Measurements from ENCODE around the gene SEPHS2. TPM values are rescaled to one million over a fixed set of nuclear protein-coding genes. Genes with fewer than 3 reads are reported as not detected.

The SEPHS2 gene
- total RNA-seq, 1 donor from 2014 or later, result 9.0 TPM

DNA sequence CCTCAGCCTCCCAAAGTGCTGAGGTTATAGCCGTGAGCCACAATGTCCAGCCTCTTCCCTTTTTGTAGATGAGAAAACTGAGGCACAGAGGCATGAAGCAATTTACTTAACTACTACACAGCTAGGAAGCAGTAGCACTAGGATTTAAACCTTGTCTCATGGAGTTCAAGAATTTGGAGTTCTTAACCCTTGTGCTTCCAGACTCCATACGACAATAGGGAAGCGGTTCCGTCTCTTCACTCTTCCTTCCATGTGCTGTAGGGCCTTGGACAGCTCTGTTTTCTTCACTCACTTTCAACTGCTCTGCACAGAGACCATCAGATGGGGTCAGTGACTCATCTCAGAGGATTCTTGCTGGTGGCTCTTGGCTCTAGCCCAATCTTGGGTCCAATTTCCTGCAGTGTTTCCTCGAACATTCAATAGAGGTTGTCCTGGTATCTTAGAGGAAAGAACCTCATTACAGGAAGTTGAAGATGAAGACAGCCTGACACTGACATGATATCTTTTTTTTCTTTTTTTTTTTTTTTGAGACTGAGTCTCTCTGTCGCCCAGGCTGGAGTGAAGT, 46.2 kb upstream of the SEPHS2 start:
- no peak for DNase-seq (ENCODE audit: low spot score)
- Histone ChIP-seq H3K9me3 (ENCODE audit: low read depth) (no peaks in the 10 kb centered on the region), H3K27ac (no peak overlapping the region), H3K79me2 (ENCODE audit: low read depth) (no peaks in the 10 kb centered on the region), H3F3A (ENCODE audit: low read depth) (peaks cover 3% of the 10 kb centered on the region), H3K36me3 (no peaks in the 10 kb centered on the region), H3K4me2 (no peak overlapping the region), H3K4me1 (peaks cover 8% of the 10 kb centered on the region), H2AFZ (replicated peaks) (no peak overlapping the region), H3K4me3 (no peak overlapping the region), H4K20me1 (ENCODE audit: low read depth) (no peaks in the 10 kb centered on the region), H3K9ac (no peak overlapping the region), H3K27me3 (no peaks in the 10 kb centered on the region)
- no peak overlapping the region for H3K27ac Mint-ChIP-seq
- H3K27me3 Mint-ChIP-seq (ENCODE audit: insufficient read depth, low read depth), result peaks cover 6% of the 10 kb centered on the region
- H3K4me1 Mint-ChIP-seq, result peaks cover 4% of the 10 kb centered on the region
- H3K36me3 Mint-ChIP-seq, result no peaks in the 10 kb centered on the region
- H3K4me3 Mint-ChIP-seq, result no peak overlapping the region
- no peak for TF ChIP-seq EZH2phosphoT487 (IDR thresholded peaks at IDR 0.05)
- no peak for TF ChIP-seq CTCF (IDR thresholded peaks at IDR 0.05)
- TF ChIP-seq EZH2 (IDR thresholded peaks at IDR 0.05), result no peak
- no peaks in the 10 kb centered on the region for H3K9me3 Mint-ChIP-seq

DNA sequence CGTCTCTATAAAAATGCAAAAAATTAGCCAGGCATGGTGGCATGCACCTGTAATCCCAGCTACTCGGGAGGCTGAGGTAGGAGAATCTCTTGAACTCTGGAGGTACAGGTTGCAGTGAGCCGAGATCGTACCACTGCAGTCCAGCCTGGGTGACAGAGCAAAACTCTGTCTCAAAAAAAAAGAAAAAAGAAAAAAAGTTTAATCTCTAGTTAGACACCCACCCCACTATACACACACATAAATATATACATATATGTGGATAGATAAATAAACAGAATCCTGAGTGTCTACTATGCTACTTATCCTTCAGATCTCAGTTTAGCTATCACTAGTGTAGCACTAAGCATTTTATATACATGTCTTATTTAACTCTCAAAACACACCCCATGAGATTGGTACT, 45.6 kb upstream of the SEPHS2 start:
- Mint-ChIP-seq H3K9me3 (no peaks in the 10 kb centered on the region), H3K4me1 (peaks cover 4% of the 10 kb centered on the region), H3K27me3 (ENCODE audit: insufficient read depth, low read depth) (peaks cover 9% of the 10 kb centered on the region), H3K36me3 (no peaks in the 10 kb centered on the region), H3K4me3 (no peak overlapping the region), H3K27ac (no peak overlapping the region)
- Histone ChIP-seq H4K20me1 (ENCODE audit: low read depth) (no peaks in the 10 kb centered on the region), H3K4me3 (no peak overlapping the region), H3K9ac (no peak overlapping the region), H3K4me2 (no peak overlapping the region), H2AFZ (replicated peaks) (no peak overlapping the region), H3K9me3 (ENCODE audit: low read depth) (no peaks in the 10 kb centered on the region), H3K79me2 (ENCODE audit: low read depth) (no peaks in the 10 kb centered on the region), H3F3A (ENCODE audit: low read depth) (peaks cover 3% of the 10 kb centered on the region), H3K36me3 (no peaks in the 10 kb centered on the region), H3K27ac (no peak overlapping the region), H3K4me1 (peaks cover 8% of the 10 kb centered on the region), H3K27me3 (no peaks in the 10 kb centered on the region)
- DNase-seq (ENCODE audit: low spot score), result no peak
- TF ChIP-seq EZH2 (IDR thresholded peaks at IDR 0.05) (no peak), EZH2phosphoT487 (IDR thresholded peaks at IDR 0.05) (no peak), CTCF (IDR thresholded peaks at IDR 0.05) (no peak)

DNA sequence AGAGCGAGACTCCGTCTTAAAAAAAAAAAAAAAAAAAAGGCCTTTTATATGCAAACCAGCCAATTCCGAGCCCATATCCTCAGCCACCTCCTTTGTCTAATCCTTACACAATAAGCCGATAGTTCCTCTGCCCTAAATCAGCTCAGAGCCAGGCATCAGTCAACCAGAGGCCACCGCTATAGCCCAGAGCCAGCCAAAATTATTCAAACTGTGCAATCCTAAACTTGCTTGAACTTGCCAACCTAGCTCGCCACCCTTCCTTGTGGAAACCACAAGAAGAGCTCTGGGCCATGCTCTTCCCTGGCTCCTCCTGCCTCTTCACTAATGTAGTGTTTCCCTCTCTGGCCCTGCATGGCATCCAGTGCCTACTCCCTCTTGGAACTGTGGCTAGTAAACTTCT, 44.5 kb upstream of the SEPHS2 start:
- Histone ChIP-seq H3K27me3 (no peaks in the 10 kb centered on the region), H3F3A (ENCODE audit: low read depth) (peaks cover 3% of the 10 kb centered on the region), H4K20me1 (ENCODE audit: low read depth) (no peaks in the 10 kb centered on the region), H3K9ac (no peak overlapping the region), H3K79me2 (ENCODE audit: low read depth) (no peaks in the 10 kb centered on the region), H3K4me1 (peaks cover 8% of the 10 kb centered on the region), H3K4me3 (no peak overlapping the region), H3K36me3 (no peaks in the 10 kb centered on the region), H3K27ac (no peak overlapping the region), H3K4me2 (peak overlapping the region; percentile 14), H3K9me3 (ENCODE audit: low read depth) (no peaks in the 10 kb centered on the region), H2AFZ (replicated peaks) (no peak overlapping the region)
- H3K9me3 Mint-ChIP-seq, result no peaks in the 10 kb centered on the region
- peak; percentile 51 for DNase-seq (ENCODE audit: low spot score)
- H3K4me3 Mint-ChIP-seq, result no peak overlapping the region
- TF ChIP-seq EZH2phosphoT487 (IDR thresholded peaks at IDR 0.05), result no peak
- TF ChIP-seq EZH2 (IDR thresholded peaks at IDR 0.05), result no peak
- no peak for TF ChIP-seq CTCF (IDR thresholded peaks at IDR 0.05)
- peaks cover 12% of the 10 kb centered on the region for H3K27me3 Mint-ChIP-seq (ENCODE audit: insufficient read depth, low read depth)
- peaks cover 6% of the 10 kb centered on the region for H3K4me1 Mint-ChIP-seq
- no peak overlapping the region for H3K27ac Mint-ChIP-seq
- no peaks in the 10 kb centered on the region for H3K36me3 Mint-ChIP-seq
